ENCODE results near the gene SSC5D. TPM values are rescaled to one million over a fixed set of nuclear protein-coding genes. Genes with fewer than 3 reads are reported as not detected.
"Not testable (repeated sequence)": the region's sequence is repeated elsewhere in the genome, so short reads cannot be mapped to it uniquely, and the experiment has no call there.

The SSC5D gene
- polyA plus RNA-seq, 3 donors = 0.08 TPM; not detected in 2

- no peak overlapping the region for H3K4me2 ChIP-seq (replicated peaks; ENCODE audit: extremely low read depth, low read length, poor library complexity, severe bottlenecking)
- intact Hi-C loops (cut with micrococcal nuclease) = no loop called here
- no peaks in the 10 kb centered on the region for H3K9me3 Mint-ChIP-seq
- TF ChIP-seq, protein P1, sequence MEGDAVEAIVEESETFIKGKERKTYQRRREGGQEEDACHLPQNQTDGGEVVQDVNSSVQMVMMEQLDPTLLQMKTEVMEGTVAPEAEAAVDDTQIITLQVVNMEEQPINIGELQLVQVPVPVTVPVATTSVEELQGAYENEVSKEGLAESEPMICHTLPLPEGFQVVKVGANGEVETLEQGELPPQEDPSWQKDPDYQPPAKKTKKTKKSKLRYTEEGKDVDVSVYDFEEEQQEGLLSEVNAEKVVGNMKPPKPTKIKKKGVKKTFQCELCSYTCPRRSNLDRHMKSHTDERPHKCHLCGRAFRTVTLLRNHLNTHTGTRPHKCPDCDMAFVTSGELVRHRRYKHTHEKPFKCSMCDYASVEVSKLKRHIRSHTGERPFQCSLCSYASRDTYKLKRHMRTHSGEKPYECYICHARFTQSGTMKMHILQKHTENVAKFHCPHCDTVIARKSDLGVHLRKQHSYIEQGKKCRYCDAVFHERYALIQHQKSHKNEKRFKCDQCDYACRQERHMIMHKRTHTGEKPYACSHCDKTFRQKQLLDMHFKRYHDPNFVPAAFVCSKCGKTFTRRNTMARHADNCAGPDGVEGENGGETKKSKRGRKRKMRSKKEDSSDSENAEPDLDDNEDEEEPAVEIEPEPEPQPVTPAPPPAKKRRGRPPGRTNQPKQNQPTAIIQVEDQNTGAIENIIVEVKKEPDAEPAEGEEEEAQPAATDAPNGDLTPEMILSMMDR (IDR thresholded peaks at IDR 0.05) = no peak
- H2AFZ ChIP-seq (ENCODE audit: insufficient read depth, low read depth, low read length, poor library complexity, severe bottlenecking) = no peak overlapping the region
- H3K4me3 ChIP-seq (replicated peaks in 1 of 3; ENCODE audit: low read depth in 2 of 3, low read length in 3 of 3) = no peak overlapping the region
- 87% methylated on average over 44 of the region's 56 CpGs for WGBS (ENCODE audit: insufficient coverage)
- H3K27ac Mint-ChIP-seq = no peak overlapping the region
- DNase-seq = no peak
- no peak overlapping the region for H3K27ac ChIP-seq (ENCODE audit: low read depth in 1 of 2, low read length in 2 of 2)
- H3K4me1 ChIP-seq (ENCODE audit: control insufficient read depth in 1 of 2, insufficient read depth in 2 of 2, low read length in 2 of 2) = no peaks in the 10 kb centered on the region
- H4K20me1 ChIP-seq (ENCODE audit: insufficient read depth, low read length) = no peaks in the 10 kb centered on the region
- H3K27me3 Mint-ChIP-seq (ENCODE audit: low read depth in 3 of 3) = peaks cover 0 to 5% (median 3%) of the 10 kb centered on the region in 3 donors
- H3K79me2 ChIP-seq (ENCODE audit: insufficient read depth, low read length) = no peaks in the 10 kb centered on the region
- no peaks in the 10 kb centered on the region for H3K27me3 ChIP-seq (ENCODE audit: control insufficient read depth in 2 of 2, insufficient read depth in 2 of 2, low read length in 2 of 2)
- H3K36me3 ChIP-seq (replicated peaks in 1 of 2; ENCODE audit: control insufficient read depth in 1 of 2, insufficient read depth in 2 of 2, low read length in 2 of 2) = no peaks in the 10 kb centered on the region
- H3K36me3 Mint-ChIP-seq = no peaks in the 10 kb centered on the region
- H3K9me3 ChIP-seq (replicated peaks in 1 of 2; ENCODE audit: control insufficient read depth in 1 of 2, insufficient read depth in 1 of 2, low read length in 2 of 2) = peaks cover 0 to 6% of the 10 kb centered on the region in 2 donors
- H3K4me1 Mint-ChIP-seq = no peaks in the 10 kb centered on the region
- H3K9ac ChIP-seq (ENCODE audit: insufficient read depth, low read length, poor library complexity, severe bottlenecking) = no peak overlapping the region
- H3K4me3 Mint-ChIP-seq = no peak overlapping the region
Observed at GRCh38 chr19:55529636-55530234, 41.5 kb downstream of the SSC5D start.

DNA sequence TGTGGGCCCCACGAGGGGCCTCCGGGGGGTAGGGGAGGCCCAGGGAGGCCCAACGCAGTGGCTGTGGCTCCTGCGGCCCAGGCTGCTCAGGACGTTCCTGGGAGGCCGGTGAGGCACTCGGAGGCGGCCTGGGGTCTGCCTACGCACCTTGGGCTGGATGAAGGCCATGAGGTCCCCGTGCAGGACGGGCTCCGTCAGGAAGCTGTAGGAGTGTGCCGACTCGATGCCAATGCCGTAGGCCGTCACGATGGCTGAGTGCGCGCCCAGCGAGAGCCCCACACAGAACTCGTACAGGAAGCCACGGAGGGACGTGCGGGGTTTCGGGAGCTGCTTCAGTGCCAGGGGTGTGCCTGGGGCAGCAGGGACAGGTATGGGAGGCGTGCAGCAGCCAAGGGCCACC, 42.8 kb downstream of the SSC5D start:
- Histone ChIP-seq H3K9me3 (replicated peaks in 1 of 2; ENCODE audit: control insufficient read depth in 1 of 2, insufficient read depth in 1 of 2, low read length in 2 of 2) (peaks cover 0 to 6% of the 10 kb centered on the region in 2 donors), H3K36me3 (replicated peaks in 1 of 2; ENCODE audit: control insufficient read depth in 1 of 2, insufficient read depth in 2 of 2, low read length in 2 of 2) (no peaks in the 10 kb centered on the region), H4K20me1 (ENCODE audit: insufficient read depth, low read length) (no peaks in the 10 kb centered on the region), H3K4me3 (replicated peaks in 1 of 3; ENCODE audit: low read depth in 2 of 3, low read length in 3 of 3) (no peak overlapping the region), H3K79me2 (ENCODE audit: insufficient read depth, low read length) (no peaks in the 10 kb centered on the region), H3K4me2 (replicated peaks; ENCODE audit: extremely low read depth, low read length, poor library complexity, severe bottlenecking) (no peak overlapping the region), H3K4me1 (ENCODE audit: control insufficient read depth in 1 of 2, insufficient read depth in 2 of 2, low read length in 2 of 2) (no peaks in the 10 kb centered on the region), H2AFZ (ENCODE audit: insufficient read depth, low read depth, low read length, poor library complexity, severe bottlenecking) (no peak overlapping the region), H3K27me3 (ENCODE audit: control insufficient read depth in 2 of 2, insufficient read depth in 2 of 2, low read length in 2 of 2) (no peaks in the 10 kb centered on the region), H3K9ac (ENCODE audit: insufficient read depth, low read length, poor library complexity, severe bottlenecking) (no peak overlapping the region), H3K27ac (ENCODE audit: low read depth in 1 of 2, low read length in 2 of 2) (no peak overlapping the region)
- Mint-ChIP-seq H3K27me3 (ENCODE audit: low read depth in 3 of 3) (peaks cover 0 to 4% (median 3%) of the 10 kb centered on the region in 3 donors), H3K36me3 (no peaks in the 10 kb centered on the region), H3K4me1 (peaks cover 2% of the 10 kb centered on the region), H3K9me3 (no peaks in the 10 kb centered on the region), H3K4me3 (no peak overlapping the region), H3K27ac (no peak overlapping the region)
- DNase-seq = no peak
- intact Hi-C loops (cut with micrococcal nuclease) = no loop called here
- 92% methylated on average over 26 of the region's 26 CpGs for WGBS (ENCODE audit: insufficient coverage)
- TF ChIP-seq, protein P1 (IDR thresholded peaks at IDR 0.05) = no peak

GRCh38 chr19:55534280-55534679, 46.0 kb downstream of the SSC5D start:
- H3K36me3 ChIP-seq (replicated peaks in 1 of 2; ENCODE audit: control insufficient read depth in 1 of 2, insufficient read depth in 2 of 2, low read length in 2 of 2); H2AFZ ChIP-seq (ENCODE audit: insufficient read depth, low read depth, low read length, poor library complexity, severe bottlenecking); H3K27ac ChIP-seq (ENCODE audit: low read depth in 1 of 2, low read length in 2 of 2); H3K36me3 Mint-ChIP-seq; H3K79me2 ChIP-seq (ENCODE audit: insufficient read depth, low read length); H3K4me3 Mint-ChIP-seq; H3K27me3 ChIP-seq (ENCODE audit: control insufficient read depth in 2 of 2, insufficient read depth in 2 of 2, low read length in 2 of 2); H3K27me3 Mint-ChIP-seq (ENCODE audit: low read depth in 3 of 3); H3K9me3 Mint-ChIP-seq; H4K20me1 ChIP-seq (ENCODE audit: insufficient read depth, low read length); DNase-seq; H3K27ac Mint-ChIP-seq; H3K4me2 ChIP-seq (replicated peaks; ENCODE audit: extremely low read depth, low read length, poor library complexity, severe bottlenecking); H3K9ac ChIP-seq (ENCODE audit: insufficient read depth, low read length, poor library complexity, severe bottlenecking); H3K4me1 ChIP-seq (ENCODE audit: control insufficient read depth in 1 of 2, insufficient read depth in 2 of 2, low read length in 2 of 2); H3K9me3 ChIP-seq (replicated peaks in 1 of 2; ENCODE audit: control insufficient read depth in 1 of 2, insufficient read depth in 1 of 2, low read length in 2 of 2); H3K4me3 ChIP-seq (replicated peaks in 1 of 3; ENCODE audit: low read depth in 2 of 3, low read length in 3 of 3); H3K4me1 Mint-ChIP-seq; intact Hi-C loops (cut with micrococcal nuclease): not testable (repeated sequence)
- WGBS (ENCODE audit: insufficient coverage) = over 99% methylated on average over 6 of the region's 7 CpGs
